Esophagus (tissue), 2 donors: ENCODE results near the gene FRMPD2. TPM values are rescaled to one million over a fixed set of nuclear protein-coding genes. Genes with fewer than 3 reads are reported as not detected.

Source experiments
- H3K27ac ChIP-seq, 2 donors: one replicate each; pipeline ENCODE4 v1.5.1; 2013; ENCODE audit warnings: low read depth in 2 of 2, mild to moderate bottlenecking in 2 of 2, inconsistent platforms in 1 of 2, low read length in 1 of 2, moderate library complexity in 1 of 2
- H3K27me3 ChIP-seq, 2 donors: one replicate each; pipeline ENCODE4 v1.6.1; 2013; ENCODE audit warnings: low read length in 2 of 2, control low read depth in 1 of 2, mild to moderate bottlenecking in 1 of 2; ENCODE audit not compliant: insufficient read depth in 2 of 2, control insufficient read depth in 1 of 2
- H3K36me3 ChIP-seq, 2 donors: one replicate each; pipeline ENCODE4 v1.6.1; 2013; ENCODE audit warnings: low read length in 1 of 2; ENCODE audit not compliant: control insufficient read depth in 2 of 2, insufficient read depth in 2 of 2
- H3K4me1 ChIP-seq, 2 donors: one replicate each; pipeline ENCODE4 v1.6.1; 2013; ENCODE audit warnings: low read length in 1 of 2; ENCODE audit not compliant: control insufficient read depth in 2 of 2, insufficient read depth in 2 of 2
- H3K4me3 ChIP-seq, 2 donors: one replicate each; pipeline ENCODE4 v1.5.1; 2013; ENCODE audit warnings: low read length in 2 of 2, mild to moderate bottlenecking in 2 of 2, low read depth in 1 of 2, moderate library complexity in 1 of 2
- H3K9me3 ChIP-seq, 2 donors: one replicate each; pipeline ENCODE4 v1.6.1; 2013; ENCODE audit warnings: mild to moderate bottlenecking in 2 of 2, low read depth in 1 of 2, low read length in 1 of 2, moderate library complexity in 1 of 2; ENCODE audit not compliant: control insufficient read depth in 2 of 2, insufficient read depth in 1 of 2
- WGBS, 2 donors: extraction: QIAGEN DNeasy Blood & Tissue Kit; methylation state at CpG; one replicate each; pipeline ENCODE4 v1.1.7; 2013; 5-methylcytosine and 5-hydroxymethylcytosine counted together
- polyA plus RNA-seq, 2 donors: library from polyadenylated mRNA; stranded (reverse); fragments of 200-250 nt; gene quantifications; one replicate each; pipeline ENCODE4 v1.2.3, GENCODE V29; 2013
- donor health status: healthy with polysubstance abuse.
- donor health status: Bipolar disorder and iron deficiency.

Gene FRMPD2, protein sequence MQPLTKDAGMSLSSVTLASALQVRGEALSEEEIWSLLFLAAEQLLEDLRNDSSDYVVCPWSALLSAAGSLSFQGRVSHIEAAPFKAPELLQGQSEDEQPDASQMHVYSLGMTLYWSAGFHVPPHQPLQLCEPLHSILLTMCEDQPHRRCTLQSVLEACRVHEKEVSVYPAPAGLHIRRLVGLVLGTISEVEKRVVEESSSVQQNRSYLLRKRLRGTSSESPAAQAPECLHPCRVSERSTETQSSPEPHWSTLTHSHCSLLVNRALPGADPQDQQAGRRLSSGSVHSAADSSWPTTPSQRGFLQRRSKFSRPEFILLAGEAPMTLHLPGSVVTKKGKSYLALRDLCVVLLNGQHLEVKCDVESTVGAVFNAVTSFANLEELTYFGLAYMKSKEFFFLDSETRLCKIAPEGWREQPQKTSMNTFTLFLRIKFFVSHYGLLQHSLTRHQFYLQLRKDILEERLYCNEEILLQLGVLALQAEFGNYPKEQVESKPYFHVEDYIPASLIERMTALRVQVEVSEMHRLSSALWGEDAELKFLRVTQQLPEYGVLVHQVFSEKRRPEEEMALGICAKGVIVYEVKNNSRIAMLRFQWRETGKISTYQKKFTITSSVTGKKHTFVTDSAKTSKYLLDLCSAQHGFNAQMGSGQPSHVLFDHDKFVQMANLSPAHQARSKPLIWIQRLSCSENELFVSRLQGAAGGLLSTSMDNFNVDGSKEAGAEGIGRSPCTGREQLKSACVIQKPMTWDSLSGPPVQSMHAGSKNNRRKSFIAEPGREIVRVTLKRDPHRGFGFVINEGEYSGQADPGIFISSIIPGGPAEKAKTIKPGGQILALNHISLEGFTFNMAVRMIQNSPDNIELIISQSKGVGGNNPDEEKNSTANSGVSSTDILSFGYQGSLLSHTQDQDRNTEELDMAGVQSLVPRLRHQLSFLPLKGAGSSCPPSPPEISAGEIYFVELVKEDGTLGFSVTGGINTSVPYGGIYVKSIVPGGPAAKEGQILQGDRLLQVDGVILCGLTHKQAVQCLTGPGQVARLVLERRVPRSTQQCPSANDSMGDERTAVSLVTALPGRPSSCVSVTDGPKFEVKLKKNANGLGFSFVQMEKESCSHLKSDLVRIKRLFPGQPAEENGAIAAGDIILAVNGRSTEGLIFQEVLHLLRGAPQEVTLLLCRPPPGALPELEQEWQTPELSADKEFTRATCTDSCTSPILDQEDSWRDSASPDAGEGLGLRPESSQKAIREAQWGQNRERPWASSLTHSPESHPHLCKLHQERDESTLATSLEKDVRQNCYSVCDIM (N-terminal part only)
- polyA plus RNA-seq: under 1 TPM; 0.02 to 0.06 TPM

DNA sequence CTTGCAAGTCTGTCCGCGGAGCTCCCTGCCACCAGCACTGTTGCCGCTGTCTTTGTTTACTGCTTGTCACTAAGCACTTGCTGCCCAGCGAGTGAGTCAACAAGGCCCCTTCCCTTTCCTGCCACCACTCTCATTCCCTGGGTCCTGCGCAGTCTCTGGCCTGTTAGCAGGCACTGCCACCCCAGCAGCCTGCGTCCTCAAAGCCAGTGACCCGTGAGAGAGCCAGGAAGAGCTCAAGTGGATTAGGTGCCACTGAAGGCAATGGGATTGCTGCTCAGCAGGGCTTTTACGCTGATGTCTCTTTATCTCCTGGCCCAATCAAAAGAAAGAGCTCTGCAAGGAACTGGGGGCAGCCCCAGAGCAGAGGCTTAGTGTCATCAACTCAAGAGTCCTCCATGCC lies at the start of gene FRMPD2:
Gene FRMPD2, minus strand, starts transcription at position 61 of the 400 bp plus-strand sequence. CDS start 129 bp downstream, outside the sequence.
- 77 to 82% methylated on average over 8 of the region's 8 CpGs for WGBS, 2 donors
- no peaks in the 10 kb centered on the region for H3K36me3 ChIP-seq
- no peak within 1 kb of the TSS for H3K27ac ChIP-seq
- H3K4me3 ChIP-seq: no peak within 1 kb of the TSS
- H3K4me1 ChIP-seq: no peaks in the 10 kb centered on the region
- H3K9me3 ChIP-seq: no peaks in the 10 kb centered on the region
- H3K27me3 ChIP-seq: no peaks in the 10 kb centered on the region

DNA sequence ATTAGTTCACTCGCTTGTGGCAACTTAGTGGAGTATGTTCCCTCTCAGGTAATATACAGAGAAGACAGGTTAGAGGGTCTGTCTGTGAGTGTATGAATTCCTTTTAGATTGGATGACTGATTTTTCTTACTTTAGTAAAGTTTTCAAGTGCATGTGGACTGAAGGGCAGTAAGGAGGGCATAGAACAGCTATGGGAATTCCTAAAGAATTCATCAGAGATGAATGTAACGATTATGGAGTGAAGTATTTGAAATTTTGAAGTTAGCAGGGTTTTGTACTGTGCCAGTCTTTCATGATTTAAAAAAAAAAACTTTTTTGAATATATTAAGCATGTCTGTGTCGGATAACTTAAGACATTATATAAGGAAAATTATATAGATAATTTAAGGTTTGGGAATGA lies 47.5 kb upstream of the FRMPD2 start:
- whole genome bisulfite sequencing, 2 donors: 96 to 98% methylated on average over 3 of the region's 3 CpGs
- H3K36me3 ChIP-seq: no peaks in the 10 kb centered on the region
- no peak overlapping the region for H3K27ac ChIP-seq
- no peaks in the 10 kb centered on the region for H3K9me3 ChIP-seq
- peaks cover 0 to 2% of the 10 kb centered on the region in 2 donors for H3K4me1 ChIP-seq
- H3K27me3 ChIP-seq: no peaks in the 10 kb centered on the region
- no peak overlapping the region for H3K4me3 ChIP-seq

DNA sequence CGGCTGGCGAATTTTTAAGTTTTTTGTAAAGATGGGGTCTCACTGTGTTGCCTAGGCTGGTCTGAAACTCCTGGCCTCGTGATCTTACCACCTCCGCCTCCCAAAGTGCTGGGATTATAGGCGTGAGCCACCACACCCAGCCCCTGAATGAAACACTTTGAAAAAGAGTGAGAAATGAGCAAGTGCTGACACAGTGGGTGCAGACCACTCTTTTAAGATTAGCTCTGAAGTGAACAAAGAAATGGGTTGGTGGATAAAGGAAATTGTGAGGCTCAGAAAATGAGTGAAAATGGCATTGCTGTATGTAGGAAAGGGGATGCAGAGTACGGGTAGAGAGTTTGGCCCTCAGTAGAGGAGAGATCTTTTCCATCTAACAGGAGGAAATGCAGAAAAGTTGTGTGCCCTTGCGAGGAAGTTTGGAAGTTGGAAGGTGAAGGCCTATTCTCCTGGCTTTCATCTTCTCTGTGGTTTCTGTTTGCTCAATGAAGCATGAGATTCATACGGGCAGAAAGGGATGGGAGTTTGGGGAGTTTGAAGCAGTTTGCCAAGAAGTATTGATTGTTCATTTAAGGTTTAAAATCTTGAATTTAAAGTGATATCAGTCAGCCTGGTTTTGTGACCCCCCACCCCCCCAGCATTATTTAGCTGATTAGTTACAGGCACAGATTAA lies 43.0 kb upstream of the FRMPD2 start:
- peaks cover 0 to 2% of the 10 kb centered on the region in 2 donors for H3K4me1 ChIP-seq
- no peaks in the 10 kb centered on the region for H3K27me3 ChIP-seq
- 73 to 76% methylated on average over 8 of the region's 8 CpGs for WGBS, 2 donors
- no peaks in the 10 kb centered on the region for H3K36me3 ChIP-seq
- H3K9me3 ChIP-seq: no peaks in the 10 kb centered on the region
- H3K4me3 ChIP-seq: no peak overlapping the region
- no peak overlapping the region for H3K27ac ChIP-seq

DNA sequence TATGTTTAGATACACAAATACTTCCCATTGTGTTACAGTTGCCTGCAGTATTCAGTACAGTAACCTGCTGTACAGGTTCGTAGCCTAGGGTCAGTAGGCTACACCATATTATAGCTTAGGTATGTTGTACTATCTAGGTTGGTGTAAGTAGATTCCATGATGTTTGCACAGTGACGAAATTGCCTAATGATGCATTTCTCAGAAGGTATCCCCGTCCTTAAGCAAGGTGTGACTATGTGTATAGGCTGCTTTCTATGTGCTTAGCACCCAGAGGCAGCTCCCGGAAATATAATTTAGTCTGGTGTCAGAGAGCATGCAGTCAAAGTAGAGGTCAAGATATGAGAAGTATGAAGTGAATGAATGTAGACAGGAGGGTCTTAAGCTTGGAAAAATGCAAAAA lies 41.7 kb upstream of the FRMPD2 start:
- no peak overlapping the region for H3K4me3 ChIP-seq
- H3K4me1 ChIP-seq: peaks cover 0 to 2% of the 10 kb centered on the region in 2 donors
- H3K36me3 ChIP-seq: no peaks in the 10 kb centered on the region
- no peaks in the 10 kb centered on the region for H3K27me3 ChIP-seq
- H3K9me3 ChIP-seq: no peaks in the 10 kb centered on the region
- H3K27ac ChIP-seq: no peak overlapping the region
- 81 to 82% methylated on average over 4 of the region's 4 CpGs for WGBS, 2 donors

DNA sequence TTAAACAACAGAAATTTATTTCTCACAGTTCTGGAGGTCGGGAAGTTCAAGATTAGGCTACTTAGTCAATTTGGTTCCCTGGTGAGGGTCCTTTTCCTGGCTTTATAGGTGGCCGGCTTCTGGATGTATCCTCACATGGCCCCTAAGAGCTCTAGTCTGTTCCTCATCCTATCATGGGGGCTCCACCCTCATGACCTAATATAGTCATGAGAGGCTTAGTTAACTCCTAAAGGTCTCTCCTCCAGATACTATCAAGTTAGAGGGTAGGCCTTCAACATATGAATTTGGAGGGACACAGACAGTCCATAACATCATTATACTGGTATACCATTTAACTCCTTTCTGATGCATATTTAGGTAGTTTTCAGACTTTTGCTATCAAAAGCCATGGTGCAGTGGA lies 39.6 kb upstream of the FRMPD2 start:
- H3K9me3 ChIP-seq: no peaks in the 10 kb centered on the region
- WGBS, 2 donors: 93 to 95% methylated on average over 2 of the region's 2 CpGs
- peaks cover 0 to 2% of the 10 kb centered on the region in 2 donors for H3K4me1 ChIP-seq
- H3K27ac ChIP-seq: no peak overlapping the region
- no peaks in the 10 kb centered on the region for H3K27me3 ChIP-seq
- H3K4me3 ChIP-seq: no peak overlapping the region
- no peaks in the 10 kb centered on the region for H3K36me3 ChIP-seq

DNA sequence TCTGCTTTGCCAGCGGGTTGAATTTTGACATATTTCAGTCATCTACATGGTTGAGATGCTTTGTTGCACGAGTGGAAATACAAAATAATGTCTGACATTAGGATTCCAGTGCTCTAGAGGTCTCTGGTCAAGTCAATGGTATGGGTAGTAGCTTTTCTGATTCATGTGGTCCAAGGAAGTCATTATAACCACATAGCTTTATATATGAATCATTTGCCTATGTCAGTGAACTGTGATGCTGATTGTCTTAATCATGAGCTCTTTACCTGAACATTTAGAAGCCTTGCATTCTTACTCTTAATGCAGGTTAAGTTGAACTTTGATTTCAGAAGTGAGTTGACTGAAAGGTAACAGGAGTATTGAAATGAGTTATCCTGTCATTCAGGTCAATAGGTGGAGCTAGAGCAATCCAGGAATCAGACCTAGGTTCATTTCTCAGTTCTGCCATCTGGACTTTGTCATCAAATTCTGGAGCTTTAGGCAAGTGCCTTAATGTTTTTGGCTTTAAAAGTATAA lies 35.3 kb upstream of the FRMPD2 start:
- WGBS, 2 donors: 56 to 57% methylated on average over 2 of the region's 2 CpGs
- Histone ChIP-seq H3K27ac (peak overlapping the region in 1 of 2 donors; percentile 27), H3K36me3 (no peaks in the 10 kb centered on the region), H3K4me1 (peaks cover 0 to 3% of the 10 kb centered on the region in 2 donors), H3K9me3 (no peaks in the 10 kb centered on the region), H3K27me3 (no peaks in the 10 kb centered on the region), H3K4me3 (no peak overlapping the region)

DNA sequence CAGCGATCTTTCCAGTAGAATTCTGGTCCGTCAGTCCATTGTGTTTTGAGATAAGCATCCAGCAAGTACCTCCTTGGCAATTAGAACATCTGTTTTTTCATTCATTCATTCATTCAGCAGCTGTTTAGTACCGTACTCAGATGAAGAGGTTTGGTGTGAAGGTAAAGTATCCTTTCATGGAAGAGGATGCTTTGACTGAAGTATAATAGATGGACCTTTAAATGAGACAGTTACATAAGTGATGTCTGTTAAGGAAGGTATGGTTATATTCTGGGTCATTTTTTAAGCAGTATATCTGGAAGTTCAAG lies 33.2 kb upstream of the FRMPD2 start:
- no peaks in the 10 kb centered on the region for H3K9me3 ChIP-seq
- H3K4me3 ChIP-seq: peak overlapping the region in 1 of 2 donors; percentile 84
- H3K27ac ChIP-seq: no peak overlapping the region
- WGBS, 2 donors: 15 to 22% methylated on average over 3 of the region's 3 CpGs
- peaks cover 0 to 3% of the 10 kb centered on the region in 2 donors for H3K4me1 ChIP-seq
- H3K27me3 ChIP-seq: no peaks in the 10 kb centered on the region
- H3K36me3 ChIP-seq: no peaks in the 10 kb centered on the region

DNA sequence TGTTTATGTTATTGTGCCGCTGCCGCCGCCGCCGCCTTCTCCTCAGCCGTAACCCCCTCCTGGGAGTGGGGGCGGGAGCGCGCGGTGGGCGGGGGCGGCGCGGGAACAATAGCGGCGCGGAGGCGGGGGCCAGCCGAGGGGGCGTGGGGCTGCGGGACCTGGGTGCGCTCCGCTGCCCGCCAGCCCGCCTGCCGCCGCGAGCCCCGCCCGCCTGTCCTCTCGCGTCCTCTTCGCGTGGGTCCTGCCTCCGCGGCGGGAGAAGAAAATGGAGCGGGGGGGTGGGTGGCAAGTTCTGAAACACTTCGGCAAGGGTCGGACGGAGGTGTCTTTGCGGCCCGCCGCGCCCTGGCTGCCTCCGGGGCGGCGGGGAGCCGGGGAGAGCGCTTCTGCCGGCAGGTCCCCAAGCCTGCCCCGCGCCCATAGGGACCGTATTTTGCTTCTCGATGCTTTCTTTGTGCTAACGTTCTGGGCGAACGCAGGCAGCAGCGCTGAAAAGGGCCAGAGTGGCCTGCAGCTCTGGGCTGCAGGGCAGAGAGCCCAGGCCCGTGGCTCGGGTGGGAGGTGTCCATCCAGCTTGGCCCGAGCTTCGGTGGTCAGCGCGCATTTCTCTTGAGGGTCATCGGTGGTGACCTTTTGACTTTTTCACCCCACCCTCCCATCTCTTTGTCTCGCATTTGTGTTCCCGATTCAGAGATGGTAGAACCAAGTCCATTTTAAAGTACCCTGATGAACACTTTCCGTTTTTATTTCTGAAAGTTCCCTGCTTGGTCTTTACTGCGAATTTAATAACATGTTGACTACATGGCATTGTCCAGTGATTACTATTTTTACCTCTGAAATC lies 32.6 kb upstream of the FRMPD2 start:
- H3K4me3 ChIP-seq: peak overlapping the region; percentile 84 to 91
- H3K36me3 ChIP-seq: no peaks in the 10 kb centered on the region
- H3K9me3 ChIP-seq: no peaks in the 10 kb centered on the region
- 1% methylated on average over 57 to 70 of the region's 70 CpGs for WGBS, 2 donors
- no peaks in the 10 kb centered on the region for H3K27me3 ChIP-seq
- peaks cover 0 to 3% of the 10 kb centered on the region in 2 donors for H3K4me1 ChIP-seq
- peak overlapping the region; percentile 88 to 96 for H3K27ac ChIP-seq
